H1 (cell line): Measurements from ENCODE around the gene FAM131A.

Experiments used
- CEBPB ChIP-seq: IDR thresholded peaks from 2 replicates; pipeline ENCODE4 v1.6.1; 2012; ENCODE audit warnings: low read depth, low read length
- EP300 ChIP-seq, 2 experiments: IDR thresholded peaks; 1 replicate in 1 of 2; 2 replicates in 1 of 2; pipeline ENCODE4 v1.6.1; 2011 to 2012; ENCODE audit warnings: low read depth in 2 of 2, low read length in 2 of 2, mild to moderate bottlenecking in 2 of 2, borderline replicate concordance in 1 of 2, inconsistent platforms in 1 of 2, moderate library complexity in 1 of 2
- POLR2A ChIP-seq, 2 experiments: IDR thresholded peaks; 1 replicate in 1 of 2; 2 replicates in 1 of 2; pipeline ENCODE4 v1.6.1; 2011; ENCODE audit warnings: low read depth in 2 of 2, low read length in 2 of 2, mild to moderate bottlenecking in 2 of 2; ENCODE audit errors: control extremely low read depth in 1 of 2
- POLR2AphosphoS5 ChIP-seq: IDR thresholded peaks from 2 replicates; pipeline ENCODE4 v1.6.1; 2011; ENCODE audit warnings: low read depth, low read length
- RAD21 ChIP-seq, 2 experiments: IDR thresholded peaks in 1 of 2; conservative IDR thresholded peaks in 1 of 2; 2 replicates each; pipeline ENCODE4 v1.6.1; 2011; ENCODE audit warnings: low read depth in 2 of 2, low read length in 2 of 2, improper control_type of control experiment in 1 of 2, inconsistent platforms in 1 of 2, mild to moderate bottlenecking in 1 of 2, moderate library complexity in 1 of 2
- SP2 ChIP-seq: IDR thresholded peaks from 2 replicates; pipeline ENCODE4 v1.6.1; 2012; ENCODE audit warnings: mild to moderate bottlenecking, low read length, inconsistent platforms
- TAF1 ChIP-seq: IDR thresholded peaks from 2 replicates; pipeline ENCODE4 v1.6.1; 2011; ENCODE audit warnings: mild to moderate bottlenecking, low read depth, low read length
- TCF12 ChIP-seq: IDR thresholded peaks from 2 replicates; pipeline ENCODE4 v1.6.1; 2011; ENCODE audit warnings: low read depth, mild to moderate bottlenecking, low read length
- TF ChIP-seq, protein P1 (sequence below), 3 experiments: IDR thresholded peaks; 1 replicate in 2 of 3; 2 replicates in 1 of 3; pipeline versions ENCODE4 v1.5.1 to v1.6.1; 2011; ENCODE audit warnings: low read length in 3 of 3, mild to moderate bottlenecking in 3 of 3, inconsistent platforms in 2 of 3, low read depth in 1 of 3, moderate library complexity in 1 of 3; ENCODE audit not compliant: insufficient read depth in 1 of 3; ENCODE audit errors: control extremely low read depth in 1 of 3

DNA sequence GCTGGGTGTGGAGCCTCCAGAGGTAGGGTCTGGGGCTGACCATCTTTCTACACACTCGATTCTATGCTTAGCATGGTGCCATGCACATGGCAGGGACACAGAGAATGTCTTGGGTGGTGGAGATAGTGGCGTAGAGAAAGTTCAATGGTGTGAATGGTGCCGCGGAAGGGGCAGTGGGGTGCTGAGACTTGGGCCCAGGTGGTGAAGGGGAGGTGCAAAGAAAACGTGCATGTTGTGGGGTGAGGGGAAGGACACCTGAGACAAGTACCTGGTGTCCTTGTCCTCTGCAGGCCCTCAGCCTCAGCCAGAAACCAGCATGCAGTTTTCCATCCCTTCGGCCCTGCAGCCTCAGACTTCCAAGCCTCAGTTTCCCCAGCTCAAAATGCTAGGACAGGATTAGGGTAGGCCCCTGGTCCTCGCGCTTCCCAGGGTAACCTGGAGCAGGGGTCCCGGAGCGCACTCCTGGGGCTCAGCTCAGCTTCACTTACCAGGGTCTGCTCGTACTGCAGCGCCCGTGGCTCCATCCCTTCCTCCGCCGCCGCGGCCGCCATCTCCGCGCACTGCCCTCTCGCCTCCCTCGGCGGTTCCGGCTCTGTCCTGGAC, 23.6 kb downstream of the FAM131A start:
- TF ChIP-seq SP2 (no peak), POLR2A (IDR thresholded peaks at IDR 0.05; ENCODE audit: control extremely low read depth in 1 of 2, low read depth in 2 of 2, low read length in 2 of 2) (no peak), EP300 (IDR thresholded peaks at IDR 0.05; ENCODE audit: borderline replicate concordance in 1 of 2, low read depth in 2 of 2, low read length in 2 of 2) (no peak), TAF1 (no peak), CEBPB (no peak), TCF12 (no peak), POLR2AphosphoS5 (no peak), RAD21 (IDR thresholded peaks at IDR 0.05 in 1 of 2, conservative IDR thresholded peaks at IDR 0.05 in 1 of 2; ENCODE audit: low read depth in 2 of 2, low read length in 2 of 2) (no peak)
- TF ChIP-seq, protein P1, sequence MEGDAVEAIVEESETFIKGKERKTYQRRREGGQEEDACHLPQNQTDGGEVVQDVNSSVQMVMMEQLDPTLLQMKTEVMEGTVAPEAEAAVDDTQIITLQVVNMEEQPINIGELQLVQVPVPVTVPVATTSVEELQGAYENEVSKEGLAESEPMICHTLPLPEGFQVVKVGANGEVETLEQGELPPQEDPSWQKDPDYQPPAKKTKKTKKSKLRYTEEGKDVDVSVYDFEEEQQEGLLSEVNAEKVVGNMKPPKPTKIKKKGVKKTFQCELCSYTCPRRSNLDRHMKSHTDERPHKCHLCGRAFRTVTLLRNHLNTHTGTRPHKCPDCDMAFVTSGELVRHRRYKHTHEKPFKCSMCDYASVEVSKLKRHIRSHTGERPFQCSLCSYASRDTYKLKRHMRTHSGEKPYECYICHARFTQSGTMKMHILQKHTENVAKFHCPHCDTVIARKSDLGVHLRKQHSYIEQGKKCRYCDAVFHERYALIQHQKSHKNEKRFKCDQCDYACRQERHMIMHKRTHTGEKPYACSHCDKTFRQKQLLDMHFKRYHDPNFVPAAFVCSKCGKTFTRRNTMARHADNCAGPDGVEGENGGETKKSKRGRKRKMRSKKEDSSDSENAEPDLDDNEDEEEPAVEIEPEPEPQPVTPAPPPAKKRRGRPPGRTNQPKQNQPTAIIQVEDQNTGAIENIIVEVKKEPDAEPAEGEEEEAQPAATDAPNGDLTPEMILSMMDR (IDR thresholded peaks at IDR 0.05; ENCODE audit: control extremely low read depth in 1 of 3, insufficient read depth in 1 of 3, low read depth in 1 of 3, low read length in 3 of 3), result no peak
